HepG2 (cell line): ENCODE measurements around the gene TMEM132D. TPM values are rescaled to one million over a fixed set of nuclear protein-coding genes. Genes with fewer than 3 reads are reported as not detected.

ENCODE experiments used
- ATAC-seq: fragments of 200-7000 bp; cut with Tn5 transposase; 3 replicates; pipeline ENCODE4 v1.9.1; 2020; ENCODE audit warnings: mild to moderate bottlenecking, moderate library complexity
- BruUV-seq: library from RNA; stranded (reverse); fragments of 400-500 nt; replicated peaks from 2 replicates; lab custom pipeline; 2021; lab: Mats Ljungman, UMichigan
- CTCF ChIA-PET: fragments of 300-600 bp; formaldehyde crosslinking; extraction: SDS; loops from one replicate; lab custom pipeline; 2021; ENCODE audit warnings: low total read pairs, inconsistent platforms, low intra/inter-chr PET ratio; lab: Yijun Ruan, JAX
- POLR2A ChIA-PET: fragments of 350-600 bp; sonication (Branson Sonifier 250); formaldehyde crosslinking; loops from one replicate; lab custom pipeline; 2020; ENCODE audit warnings: antibody characterized with exemption, inconsistent platforms; lab: Yijun Ruan, JAX
- DNase-seq: peaks from one replicate; pipeline ENCODE4 v3.0.0-alpha.2; 2015; ENCODE audit warnings: low spot score
- FAIRE-seq: peaks from 3 replicates; lab custom pipeline; 2011; peaks lifted over from hg19 to GRCh38; lab: Jason Lieb, UNC
- H2AFZ ChIP-seq: one replicate; pipeline ENCODE4 v1.6.1; 2011; ENCODE audit warnings: low read length, inconsistent platforms
- H3K27ac ChIP-seq: fragments of 300-600 bp; 3 replicates; pipeline ENCODE4 v1.8.0; 2011; ENCODE audit warnings: mixed run types, mild to moderate bottlenecking, mixed read lengths, low read length, inconsistent platforms; ENCODE audit not compliant: insufficient read depth; ENCODE audit errors: extremely low read length
- H3K27me3 ChIP-seq, 2 experiments: fragments of 200-600 bp in 1 of 2; 2 replicates in 1 of 2; 3 replicates in 1 of 2; pipeline versions ENCODE4 v1.6.0 to v1.8.0; 2011; ENCODE audit warnings: low read length in 2 of 2, mild to moderate bottlenecking in 2 of 2, moderate library complexity in 2 of 2, inconsistent platforms in 1 of 2; ENCODE audit not compliant: insufficient read depth in 2 of 2, control insufficient read depth in 1 of 2
- H3K36me3 ChIP-seq, 2 experiments: fragments of 200-600 bp in 1 of 2; replicated peaks in 1 of 2; 2 replicates in 1 of 2; 3 replicates in 1 of 2; pipeline versions ENCODE4 v1.5.1 to v1.8.0; 2011; ENCODE audit warnings: low read length in 2 of 2, inconsistent platforms in 1 of 2; ENCODE audit not compliant: insufficient read depth in 2 of 2, control insufficient read depth in 1 of 2
- H3K4me1 ChIP-seq: 2 replicates; pipeline ENCODE4 v1.5.1; 2012; ENCODE audit warnings: low read length, inconsistent platforms; ENCODE audit not compliant: insufficient read depth
- H3K4me2 ChIP-seq: 2 replicates; pipeline ENCODE4 v1.6.0; 2011; ENCODE audit warnings: low read depth, low read length, inconsistent platforms
- H3K4me3 ChIP-seq, 3 experiments: fragments of 200-600 bp in 1 of 3; sonication (generic), shearing (Covaris generic) in 1 of 3; replicated peaks in 1 of 3; 2 replicates each; pipeline ENCODE4 v1.5.1; 2011 to 2016; ENCODE audit warnings: low read length in 3 of 3, inconsistent platforms in 2 of 3, low read depth in 2 of 3, mild to moderate bottlenecking in 2 of 3, control low read depth in 1 of 3, mixed read lengths in 1 of 3; ENCODE audit not compliant: insufficient read depth in 1 of 3
- H3K79me2 ChIP-seq: one replicate; pipeline ENCODE4 v1.6.1; 2011; ENCODE audit warnings: low read length, inconsistent platforms; ENCODE audit not compliant: insufficient read depth
- H3K9ac ChIP-seq: 2 replicates; pipeline ENCODE4 v1.6.0; 2011; ENCODE audit warnings: mild to moderate bottlenecking, low read depth, low read length, inconsistent platforms; ENCODE audit not compliant: insufficient read depth
- H3K9me3 ChIP-seq: 2 replicates; pipeline ENCODE4 v1.5.1; 2012; ENCODE audit warnings: mild to moderate bottlenecking, low read length
- H4K20me1 ChIP-seq: 2 replicates; pipeline ENCODE4 v1.6.0; 2011; ENCODE audit warnings: inconsistent platforms, mild to moderate bottlenecking, low read length, moderate library complexity; ENCODE audit not compliant: insufficient read depth
- AKAP8 ChIP-seq: sonication (generic); formaldehyde crosslinking; IDR thresholded peaks from 2 replicates; pipeline ENCODE4 v1.5.1; 2020; ENCODE audit warnings: mild to moderate bottlenecking, missing genetic modification reagents
- HMG20B ChIP-seq: conservative IDR thresholded peaks from 2 replicates; pipeline ENCODE4 v1.6.1; 2016; ENCODE audit warnings: missing genetic modification reagents, missing compliant biosample characterization
- HOXA5 ChIP-seq: sonication (generic); formaldehyde crosslinking; IDR thresholded peaks from 2 replicates; pipeline ENCODE4 v1.4.0; 2020; ENCODE audit warnings: missing genetic modification reagents
- KDM5A ChIP-seq: fragments of 200-600 bp; sonication (generic); IDR thresholded peaks from 2 replicates; pipeline ENCODE4 v1.7.0; 2018; ENCODE audit warnings: antibody characterized with exemption, mild to moderate bottlenecking, low read length, borderline replicate concordance
- MEF2D ChIP-seq: sonication (generic); formaldehyde crosslinking; IDR thresholded peaks from 2 replicates; pipeline ENCODE4 v1.5.1; 2020; ENCODE audit warnings: mild to moderate bottlenecking, missing genetic modification reagents
- SMAD3 ChIP-seq: sonication (generic); formaldehyde crosslinking; IDR thresholded peaks from 2 replicates; pipeline ENCODE4 v1.4.0; 2020; ENCODE audit warnings: missing genetic modification reagents
- SMARCC2 ChIP-seq: fragments of 450-650 bp; IDR thresholded peaks from 2 replicates; pipeline ENCODE4 v1.6.1; 2017; ENCODE audit warnings: antibody characterized with exemption, mild to moderate bottlenecking
- SP140L ChIP-seq: sonication (generic); formaldehyde crosslinking; IDR thresholded peaks from 2 replicates; pipeline ENCODE4 v1.4.0; 2020; ENCODE audit warnings: missing genetic modification reagents, borderline replicate concordance
- SP4 ChIP-seq: sonication (generic); formaldehyde crosslinking; IDR thresholded peaks from 2 replicates; pipeline ENCODE4 v1.8.1; 2023; ENCODE audit warnings: mild to moderate bottlenecking, missing genetic modification reagents
- ZNF263 ChIP-seq: sonication (generic); formaldehyde crosslinking; IDR thresholded peaks from 2 replicates; pipeline ENCODE4 v1.4.0; 2020; ENCODE audit warnings: missing genetic modification reagents
- ZSCAN31 ChIP-seq: sonication (generic); formaldehyde crosslinking; IDR thresholded peaks from 2 replicates; pipeline ENCODE4 v1.5.0; 2020; ENCODE audit warnings: low read depth, mild to moderate bottlenecking, missing genetic modification reagents
- WGBS: methylation state at CpG from one replicate; pipeline ENCODE4 v1.1.6; 2017; ENCODE audit warnings: low lambda C conversion rate; 5-methylcytosine and 5-hydroxymethylcytosine counted together
- in situ Hi-C: cut with HindIII; loops from 2 replicates; pipeline ENCODE4 v1.10.0; 2017; ENCODE audit warnings: low pct_unique_long_range_greater_than_20kb; ENCODE audit not compliant: extremely low pct_ligation_motif_present
- intact Hi-C: fragments of 100-400 bp; cut with micrococcal nuclease; formaldehyde crosslinking; loops from one replicate; pipeline ENCODE4 v1.10.0; 2022; ENCODE audit not compliant: unreplicated experiment
- polyA plus RNA-seq, 8 experiments: library from polyadenylated mRNA; depleted of rRNA in 3 of 8; stranded (reverse) in 7 of 8; unstranded in 1 of 8; fragments of >200 nt; fragmentation: Illumina TruSeq in 4 of 8; extraction: Trizol in 4 of 8; gene quantifications; 2 replicates each; pipeline versions ENCODE4 v1.2.1 to v1.2.3, GENCODE V29; 2011 to 2016; ENCODE audit warnings: low read depth in 4 of 8, missing spikeins in 1 of 8, mixed read lengths in 1 of 8; ENCODE audit not compliant: insufficient read depth in 1 of 8
- total RNA-seq, 5 experiments: library from RNA; depleted of rRNA; stranded (reverse); fragments of >200 nt; fragmentation: Illumina TruSeq; extraction: Trizol; gene quantifications; 2 replicates each; pipeline ENCODE4 v1.2.3, GENCODE V29; 2016; ENCODE audit warnings: low read depth in 1 of 5
- TF ChIP-seq, protein P1 (sequence below): fragments of 450-650 bp; IDR thresholded peaks from 2 replicates; pipeline ENCODE4 v1.6.1; 2017; ENCODE audit warnings: mild to moderate bottlenecking

TMEM132D gene
- total and polyA plus RNA-seq, 2 of the 13 experiments (the other 11 are each of a cell fraction or from before 2014, with no cell fraction given) = not detected

DNA sequence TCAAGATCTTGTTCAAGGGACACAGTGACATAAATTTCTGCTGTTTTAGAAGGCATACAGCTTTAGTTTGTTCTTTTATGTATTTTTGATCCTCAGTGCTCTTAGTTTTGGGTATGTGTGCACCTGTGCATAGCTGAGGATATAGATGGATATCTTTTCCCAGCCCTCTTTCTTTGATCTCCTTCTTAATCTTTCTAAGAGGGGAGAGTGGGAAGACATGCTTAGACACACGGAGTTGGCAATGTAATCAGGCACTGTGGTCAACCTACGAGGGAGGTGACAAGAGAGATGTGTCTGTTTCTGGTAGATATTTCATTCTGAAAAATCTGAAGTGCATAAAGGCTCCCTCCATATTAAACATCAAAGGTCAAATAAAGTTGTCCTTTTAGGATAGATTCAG, 340.6 kb downstream of the TMEM132D start:
- TF ChIP-seq ZSCAN31 (no peak), AKAP8 (CRISPR knock-in tag) (no peak), SMARCC2 (no peak), HMG20B (CRISPR knock-in tag) (no peak), ZNF263 (CRISPR knock-in tag) (no peak), SMAD3 (no peak), SP4 (no peak), HOXA5 (CRISPR knock-in tag) (no peak), SP140L (CRISPR knock-in tag) (no peak), KDM5A (no peak), MEF2D (no peak)
- TF ChIP-seq, protein P1, sequence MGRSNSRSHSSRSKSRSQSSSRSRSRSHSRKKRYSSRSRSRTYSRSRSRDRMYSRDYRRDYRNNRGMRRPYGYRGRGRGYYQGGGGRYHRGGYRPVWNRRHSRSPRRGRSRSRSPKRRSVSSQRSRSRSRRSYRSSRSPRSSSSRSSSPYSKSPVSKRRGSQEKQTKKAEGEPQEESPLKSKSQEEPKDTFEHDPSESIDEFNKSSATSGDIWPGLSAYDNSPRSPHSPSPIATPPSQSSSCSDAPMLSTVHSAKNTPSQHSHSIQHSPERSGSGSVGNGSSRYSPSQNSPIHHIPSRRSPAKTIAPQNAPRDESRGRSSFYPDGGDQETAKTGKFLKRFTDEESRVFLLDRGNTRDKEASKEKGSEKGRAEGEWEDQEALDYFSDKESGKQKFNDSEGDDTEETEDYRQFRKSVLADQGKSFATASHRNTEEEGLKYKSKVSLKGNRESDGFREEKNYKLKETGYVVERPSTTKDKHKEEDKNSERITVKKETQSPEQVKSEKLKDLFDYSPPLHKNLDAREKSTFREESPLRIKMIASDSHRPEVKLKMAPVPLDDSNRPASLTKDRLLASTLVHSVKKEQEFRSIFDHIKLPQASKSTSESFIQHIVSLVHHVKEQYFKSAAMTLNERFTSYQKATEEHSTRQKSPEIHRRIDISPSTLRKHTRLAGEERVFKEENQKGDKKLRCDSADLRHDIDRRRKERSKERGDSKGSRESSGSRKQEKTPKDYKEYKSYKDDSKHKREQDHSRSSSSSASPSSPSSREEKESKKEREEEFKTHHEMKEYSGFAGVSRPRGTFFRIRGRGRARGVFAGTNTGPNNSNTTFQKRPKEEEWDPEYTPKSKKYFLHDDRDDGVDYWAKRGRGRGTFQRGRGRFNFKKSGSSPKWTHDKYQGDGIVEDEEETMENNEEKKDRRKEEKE = no peak
- WGBS = 2% methylated on average over 2 of the region's 2 CpGs
- POLR2A ChIA-PET = no interaction called here
- Histone ChIP-seq H4K20me1 (no peaks in the 10 kb centered on the region), H3K79me2 (no peaks in the 10 kb centered on the region), H3K9ac (no peak overlapping the region), H2AFZ (no peak overlapping the region), H3K27ac (no peak overlapping the region), H3K36me3 (no peaks in the 10 kb centered on the region), H3K4me1 (no peaks in the 10 kb centered on the region), H3K4me2 (no peak overlapping the region), H3K9me3 (peaks cover 12% of the 10 kb centered on the region; the same call in 1 of the 2 replicates), H3K4me3 (no peak overlapping the region), H3K27me3 (no peaks in the 10 kb centered on the region)
- intact Hi-C loops = no loop called here
- CTCF ChIA-PET = no interaction called here
- ATAC-seq = no peak
- FAIRE-seq = no peak
- in situ Hi-C loops = no loop called here
- no TSS peak for BruUV-seq
- DNase-seq = no peak
